LNCaP clone FGC (cell line): ENCODE results near the gene INPP5D.

Experiments
- DNase-seq: peaks from one replicate; pipeline ENCODE4 v3.0.0-alpha.2; 2011; ENCODE audit warnings: low read depth
- H3K4me3 ChIP-seq: 2 replicates; pipeline ENCODE4 v1.5.1; 2011; ENCODE audit warnings: mild to moderate bottlenecking, low read depth, low read length, control low read depth
- TF ChIP-seq, protein P1 (sequence below): IDR thresholded peaks from 2 replicates; pipeline ENCODE4 v1.5.1; 2012; ENCODE audit warnings: mild to moderate bottlenecking; ENCODE audit not compliant: control insufficient read depth, insufficient read depth; ENCODE audit errors: extremely low read depth

INPP5D gene

DNA sequence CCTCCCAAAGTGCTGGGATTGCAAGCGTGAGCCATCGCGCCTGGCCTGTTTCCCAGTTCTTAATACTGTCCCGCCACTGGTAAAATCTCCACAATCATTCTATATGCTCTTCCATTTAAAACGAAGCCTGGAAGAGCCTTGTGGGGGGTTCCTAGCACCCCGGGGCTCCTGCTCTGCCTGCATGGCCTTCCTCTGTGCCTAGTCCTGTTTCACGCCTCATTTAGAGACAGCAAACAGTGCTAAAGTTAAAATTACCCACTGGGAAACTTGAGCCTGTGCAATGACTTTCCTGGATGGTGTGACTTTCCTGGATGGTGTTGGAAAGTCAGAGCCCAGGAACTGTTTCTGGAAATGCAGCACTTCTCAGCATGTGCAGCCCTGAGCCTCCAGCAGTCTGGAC lies 55.0 kb downstream of the INPP5D start:
- TF ChIP-seq, protein P1, sequence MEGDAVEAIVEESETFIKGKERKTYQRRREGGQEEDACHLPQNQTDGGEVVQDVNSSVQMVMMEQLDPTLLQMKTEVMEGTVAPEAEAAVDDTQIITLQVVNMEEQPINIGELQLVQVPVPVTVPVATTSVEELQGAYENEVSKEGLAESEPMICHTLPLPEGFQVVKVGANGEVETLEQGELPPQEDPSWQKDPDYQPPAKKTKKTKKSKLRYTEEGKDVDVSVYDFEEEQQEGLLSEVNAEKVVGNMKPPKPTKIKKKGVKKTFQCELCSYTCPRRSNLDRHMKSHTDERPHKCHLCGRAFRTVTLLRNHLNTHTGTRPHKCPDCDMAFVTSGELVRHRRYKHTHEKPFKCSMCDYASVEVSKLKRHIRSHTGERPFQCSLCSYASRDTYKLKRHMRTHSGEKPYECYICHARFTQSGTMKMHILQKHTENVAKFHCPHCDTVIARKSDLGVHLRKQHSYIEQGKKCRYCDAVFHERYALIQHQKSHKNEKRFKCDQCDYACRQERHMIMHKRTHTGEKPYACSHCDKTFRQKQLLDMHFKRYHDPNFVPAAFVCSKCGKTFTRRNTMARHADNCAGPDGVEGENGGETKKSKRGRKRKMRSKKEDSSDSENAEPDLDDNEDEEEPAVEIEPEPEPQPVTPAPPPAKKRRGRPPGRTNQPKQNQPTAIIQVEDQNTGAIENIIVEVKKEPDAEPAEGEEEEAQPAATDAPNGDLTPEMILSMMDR: no peak
- DNase-seq: no peak
- no peak overlapping the region for H3K4me3 ChIP-seq

DNA sequence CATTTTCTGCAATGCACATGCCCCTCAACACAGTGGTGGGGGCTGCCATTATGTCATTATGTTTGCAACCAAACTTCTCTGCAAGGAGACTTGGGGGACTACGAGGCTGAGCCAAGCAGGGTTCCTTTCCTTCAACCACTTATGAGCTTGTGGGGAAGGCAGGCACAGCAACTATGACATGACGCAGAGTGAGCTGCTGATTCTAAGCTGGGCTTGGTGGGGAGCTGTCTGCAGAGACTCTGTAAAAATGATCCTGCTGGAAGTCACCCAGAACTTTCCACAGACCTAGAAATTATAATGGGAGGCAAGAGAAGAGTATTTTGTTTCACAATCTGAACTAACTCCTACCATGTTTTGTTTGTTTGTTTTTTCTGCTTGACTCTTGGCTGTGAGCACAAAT lies 55.6 kb downstream of the INPP5D start:
- TF ChIP-seq, protein P1: no peak
- no peak for DNase-seq
- no peak overlapping the region for H3K4me3 ChIP-seq

DNA sequence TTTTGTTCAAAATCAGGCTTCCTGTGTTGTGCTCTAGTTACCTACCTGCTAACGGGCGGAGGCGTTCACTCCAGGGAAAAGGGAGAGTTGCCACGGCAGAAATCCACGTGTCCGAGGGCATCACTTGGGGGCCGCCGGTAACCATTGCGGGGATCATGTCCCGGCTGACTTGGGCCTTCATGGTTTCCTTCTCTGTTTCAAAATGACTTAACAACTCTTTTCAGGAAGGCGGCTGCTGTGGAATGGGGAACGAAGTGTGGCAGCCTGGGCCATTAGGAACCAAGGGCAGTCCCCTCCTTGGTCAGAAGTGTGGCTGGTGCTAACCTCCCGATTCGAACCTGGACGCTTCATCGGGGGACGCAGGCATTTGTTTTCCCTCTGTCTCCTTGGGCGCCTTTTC lies 56.8 kb downstream of the INPP5D start:
- DNase-seq: no peak
- no peak overlapping the region for H3K4me3 ChIP-seq
- TF ChIP-seq, protein P1: no peak

DNA sequence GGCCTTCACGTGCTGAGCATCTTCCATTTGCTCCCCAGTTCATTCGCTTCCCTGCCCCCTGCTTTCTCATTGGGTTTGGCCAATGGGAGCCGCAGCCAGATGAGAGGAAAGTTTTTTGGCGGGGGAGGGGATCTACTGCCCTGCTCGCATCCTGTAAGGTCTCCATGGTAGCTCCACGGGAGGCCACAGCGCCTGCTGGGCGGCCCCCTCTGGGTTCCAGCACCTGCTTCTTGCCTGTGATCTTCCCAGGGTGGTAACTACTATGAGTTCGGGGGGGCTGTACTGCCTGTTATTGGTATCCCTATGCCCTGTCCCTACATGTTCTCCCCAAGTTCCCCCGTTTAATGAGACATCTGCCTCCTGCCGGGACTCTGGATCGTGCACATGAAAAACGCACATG lies 57.2 kb downstream of the INPP5D start:
- no peak overlapping the region for H3K4me3 ChIP-seq
- TF ChIP-seq, protein P1: no peak
- DNase-seq: no peak

DNA sequence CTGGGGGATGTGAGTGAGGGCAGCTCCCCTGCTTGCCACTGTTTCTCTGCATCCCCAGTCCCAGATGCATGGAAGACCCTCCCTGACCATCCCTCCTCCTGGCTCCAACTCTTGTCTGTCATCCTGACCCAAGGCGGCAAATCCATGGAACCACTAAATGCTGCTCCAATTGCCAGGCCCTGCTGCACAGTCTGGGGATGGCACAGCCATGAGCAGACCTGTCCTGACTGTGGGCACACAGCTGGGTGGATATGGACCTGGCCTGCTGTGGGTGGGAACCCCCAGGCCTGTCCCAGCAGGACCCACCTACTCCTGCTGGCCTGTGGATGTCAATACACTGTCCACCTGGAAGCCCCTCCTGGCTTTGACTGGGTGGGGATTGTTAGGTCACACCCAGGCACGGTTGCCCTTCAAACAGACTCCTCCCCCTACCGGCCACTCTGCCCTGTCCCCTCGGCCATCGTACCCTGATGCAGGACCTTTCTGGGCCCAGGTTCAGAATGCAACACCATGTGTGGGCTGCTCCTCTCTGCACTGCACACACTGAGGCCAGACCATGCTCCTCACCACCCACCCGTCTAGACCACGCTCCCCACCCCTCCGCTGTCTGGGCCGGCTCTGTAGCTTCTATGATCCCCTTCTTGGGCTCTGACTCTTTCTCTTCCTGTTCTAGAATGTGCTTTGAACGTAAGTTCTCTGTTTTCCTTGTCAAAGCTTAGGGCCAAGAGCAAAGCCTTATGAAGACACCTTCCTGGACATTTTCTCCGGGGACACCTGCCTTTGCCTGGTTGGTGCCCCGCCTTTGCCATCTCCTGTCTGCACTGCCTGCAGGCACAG lies 57.9 kb downstream of the INPP5D start:
- DNase-seq: no peak
- no peak overlapping the region for H3K4me3 ChIP-seq
- TF ChIP-seq, protein P1: no peak

DNA sequence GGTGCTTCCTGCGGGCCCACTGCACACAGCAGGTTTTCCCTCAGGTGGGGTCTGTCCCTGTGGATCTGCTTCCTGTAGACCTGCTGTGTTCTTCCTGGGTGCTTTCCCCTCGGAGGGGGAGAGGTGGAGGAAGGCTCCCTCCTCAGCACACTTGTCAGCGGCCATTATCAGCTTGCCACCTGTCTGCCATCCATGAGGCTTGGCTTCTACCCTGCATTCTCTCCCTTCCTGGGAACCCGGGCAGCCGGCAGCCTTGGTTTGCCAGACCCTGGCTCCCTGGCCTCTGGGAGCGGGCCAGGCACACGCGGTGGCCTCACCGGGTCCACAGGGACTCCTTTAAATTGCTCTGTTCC lies 58.5 kb downstream of the INPP5D start:
- no peak for DNase-seq
- TF ChIP-seq, protein P1: no peak
- H3K4me3 ChIP-seq: no peak overlapping the region

DNA sequence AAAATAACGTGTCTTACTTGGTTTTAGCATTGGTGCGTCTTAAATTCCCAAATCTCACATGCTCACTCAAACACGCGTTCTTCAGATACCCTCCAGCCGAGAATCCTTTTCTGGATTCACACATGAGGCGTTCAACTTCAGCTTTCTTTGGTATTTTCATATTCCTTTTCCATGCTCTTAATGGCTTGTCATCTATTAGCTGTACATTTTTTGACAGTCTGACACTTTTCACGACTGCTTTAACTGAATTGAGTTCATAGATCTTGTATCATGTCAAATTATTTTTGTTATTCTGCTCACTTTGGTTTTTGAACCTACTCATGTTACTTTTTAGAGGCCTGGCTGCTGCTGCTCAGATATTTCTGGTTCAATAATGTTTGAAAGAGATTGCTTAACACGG lies 59.0 kb downstream of the INPP5D start:
- TF ChIP-seq, protein P1: no peak
- H3K4me3 ChIP-seq: no peak overlapping the region
- DNase-seq: no peak
